HepG2 (cell line): ENCODE results near the gene MYLK3. TPM values are rescaled to one million over a fixed set of nuclear protein-coding genes. Genes with fewer than 3 reads are reported as not detected.

ENCODE experiments used
- ATAC-seq: fragments of 200-7000 bp; cut with Tn5 transposase; 3 replicates; pipeline ENCODE4 v1.9.1; 2020; ENCODE audit warnings: mild to moderate bottlenecking, moderate library complexity
- Bru-seq: library from RNA; stranded (reverse); fragments of 400-500 nt; gene quantifications from one replicate; lab custom pipeline; 2021; lab: Mats Ljungman, UMichigan
- BruChase-seq, 2 experiments: library from RNA; stranded (reverse); fragments of 400-500 nt; gene quantifications; one replicate each; lab custom pipeline; 2021; lab: Mats Ljungman, UMichigan
- BruUV-seq: library from RNA; stranded (reverse); fragments of 400-500 nt; replicated peaks from 2 replicates; lab custom pipeline; 2021; lab: Mats Ljungman, UMichigan
- CTCF ChIA-PET: fragments of 300-600 bp; formaldehyde crosslinking; extraction: SDS; loops from one replicate; lab custom pipeline; 2021; ENCODE audit warnings: low total read pairs, inconsistent platforms, low intra/inter-chr PET ratio; lab: Yijun Ruan, JAX
- POLR2A ChIA-PET: fragments of 350-600 bp; sonication (Branson Sonifier 250); formaldehyde crosslinking; loops from one replicate; lab custom pipeline; 2020; ENCODE audit warnings: antibody characterized with exemption, inconsistent platforms; lab: Yijun Ruan, JAX
- DNase-seq: peaks from one replicate; pipeline ENCODE4 v3.0.0-alpha.2; 2015; ENCODE audit warnings: low spot score
- FAIRE-seq: peaks from 3 replicates; lab custom pipeline; 2011; peaks lifted over from hg19 to GRCh38; lab: Jason Lieb, UNC
- H2AFZ ChIP-seq: one replicate; pipeline ENCODE4 v1.6.1; 2011; ENCODE audit warnings: low read length, inconsistent platforms
- H3K27ac ChIP-seq: fragments of 300-600 bp; 3 replicates; pipeline ENCODE4 v1.8.0; 2011; ENCODE audit warnings: mixed run types, mild to moderate bottlenecking, mixed read lengths, low read length, inconsistent platforms; ENCODE audit not compliant: insufficient read depth; ENCODE audit errors: extremely low read length
- H3K27me3 ChIP-seq, 2 experiments: fragments of 200-600 bp in 1 of 2; 2 replicates in 1 of 2; 3 replicates in 1 of 2; pipeline versions ENCODE4 v1.6.0 to v1.8.0; 2011; ENCODE audit warnings: low read length in 2 of 2, mild to moderate bottlenecking in 2 of 2, moderate library complexity in 2 of 2, inconsistent platforms in 1 of 2; ENCODE audit not compliant: insufficient read depth in 2 of 2, control insufficient read depth in 1 of 2
- H3K36me3 ChIP-seq, 2 experiments: fragments of 200-600 bp in 1 of 2; replicated peaks in 1 of 2; 2 replicates in 1 of 2; 3 replicates in 1 of 2; pipeline versions ENCODE4 v1.5.1 to v1.8.0; 2011; ENCODE audit warnings: low read length in 2 of 2, inconsistent platforms in 1 of 2; ENCODE audit not compliant: insufficient read depth in 2 of 2, control insufficient read depth in 1 of 2
- H3K4me1 ChIP-seq: 2 replicates; pipeline ENCODE4 v1.5.1; 2012; ENCODE audit warnings: low read length, inconsistent platforms; ENCODE audit not compliant: insufficient read depth
- H3K4me2 ChIP-seq: 2 replicates; pipeline ENCODE4 v1.6.0; 2011; ENCODE audit warnings: low read depth, low read length, inconsistent platforms
- H3K4me3 ChIP-seq, 3 experiments: fragments of 200-600 bp in 1 of 3; sonication (generic), shearing (Covaris generic) in 1 of 3; replicated peaks in 1 of 3; 2 replicates each; pipeline ENCODE4 v1.5.1; 2011 to 2016; ENCODE audit warnings: low read length in 3 of 3, inconsistent platforms in 2 of 3, low read depth in 2 of 3, mild to moderate bottlenecking in 2 of 3, control low read depth in 1 of 3, mixed read lengths in 1 of 3; ENCODE audit not compliant: insufficient read depth in 1 of 3
- H3K79me2 ChIP-seq: one replicate; pipeline ENCODE4 v1.6.1; 2011; ENCODE audit warnings: low read length, inconsistent platforms; ENCODE audit not compliant: insufficient read depth
- H3K9ac ChIP-seq: 2 replicates; pipeline ENCODE4 v1.6.0; 2011; ENCODE audit warnings: mild to moderate bottlenecking, low read depth, low read length, inconsistent platforms; ENCODE audit not compliant: insufficient read depth
- H3K9me3 ChIP-seq: 2 replicates; pipeline ENCODE4 v1.5.1; 2012; ENCODE audit warnings: mild to moderate bottlenecking, low read length
- H4K20me1 ChIP-seq: 2 replicates; pipeline ENCODE4 v1.6.0; 2011; ENCODE audit warnings: inconsistent platforms, mild to moderate bottlenecking, low read length, moderate library complexity; ENCODE audit not compliant: insufficient read depth
- AHR ChIP-seq: IDR thresholded peaks from 2 replicates; pipeline ENCODE4 v1.6.1; 2018; ENCODE audit warnings: missing genetic modification reagents, missing compliant biosample characterization
- BHLHE40 ChIP-seq: IDR thresholded peaks from 2 replicates; pipeline ENCODE4 v1.6.1; 2011; ENCODE audit warnings: low read length, improper control_type of control experiment
- FOXO1 ChIP-seq: sonication (generic); formaldehyde crosslinking; IDR thresholded peaks from 2 replicates; pipeline ENCODE4 v1.4.0; 2020; ENCODE audit warnings: missing genetic modification reagents
- GATAD1 ChIP-seq: IDR thresholded peaks from 2 replicates; pipeline ENCODE4 v1.6.1; 2016; ENCODE audit warnings: missing genetic modification reagents, missing compliant biosample characterization
- HNF4A ChIP-seq: sonication (generic); formaldehyde crosslinking; IDR thresholded peaks from 2 replicates; pipeline ENCODE4 v1.4.0; 2020; ENCODE audit warnings: missing genetic modification reagents
- JARID2 ChIP-seq: sonication (generic); formaldehyde crosslinking; IDR thresholded peaks from 2 replicates; pipeline ENCODE4 v1.8.1; 2023; ENCODE audit warnings: missing genetic modification reagents, inconsistent platforms; ENCODE audit not compliant: insufficient replicate concordance
- KDM3A ChIP-seq: IDR thresholded peaks from 2 replicates; pipeline ENCODE4 v1.6.1; 2018; ENCODE audit warnings: low read depth, missing compliant biosample characterization
- MEIS2 ChIP-seq: sonication (generic); formaldehyde crosslinking; IDR thresholded peaks from 2 replicates; pipeline ENCODE4 v1.9.0; 2021; ENCODE audit warnings: mild to moderate bottlenecking, missing genetic modification reagents
- NFRKB ChIP-seq: fragments of 450-650 bp; IDR thresholded peaks from 2 replicates; pipeline ENCODE4 v1.6.1; 2017
- POLR2A ChIP-seq, 2 experiments: IDR thresholded peaks; 2 replicates each; pipeline ENCODE4 v1.6.1; 2011; ENCODE audit warnings: low read depth in 2 of 2, low read length in 2 of 2, mild to moderate bottlenecking in 1 of 2, moderate library complexity in 1 of 2; ENCODE audit not compliant: insufficient read depth in 1 of 2
- POLR2G ChIP-seq: fragments of 200-400 bp; formaldehyde crosslinking; IDR thresholded peaks from 2 replicates; pipeline ENCODE4 v1.6.1; 2018; ENCODE audit warnings: mild to moderate bottlenecking, low read depth, low read length, moderate library complexity
- RBAK ChIP-seq: sonication (generic); formaldehyde crosslinking; IDR thresholded peaks from 2 replicates; pipeline ENCODE4 v1.5.1; 2020; ENCODE audit warnings: mild to moderate bottlenecking, missing genetic modification reagents
- RXRA ChIP-seq: sonication (generic); formaldehyde crosslinking; IDR thresholded peaks from 2 replicates; pipeline ENCODE4 v1.5.1; 2020; ENCODE audit warnings: missing genetic modification reagents
- ZBTB7A ChIP-seq: sonication (generic); formaldehyde crosslinking; IDR thresholded peaks from 2 replicates; pipeline ENCODE4 v1.8.0; 2022; ENCODE audit warnings: mild to moderate bottlenecking, missing genetic modification reagents
- ZBTB8A ChIP-seq: sonication (generic); formaldehyde crosslinking; IDR thresholded peaks from 2 replicates; pipeline ENCODE4 v1.4.0; 2020; ENCODE audit warnings: mild to moderate bottlenecking, low read depth, missing genetic modification reagents, borderline replicate concordance
- ZNF383 ChIP-seq: sonication (generic); formaldehyde crosslinking; IDR thresholded peaks from 2 replicates; pipeline ENCODE4 v1.4.0; 2020; ENCODE audit warnings: missing genetic modification reagents, mild to moderate bottlenecking, borderline replicate concordance
- ZNF557 ChIP-seq: sonication (generic); formaldehyde crosslinking; IDR thresholded peaks from 2 replicates; pipeline ENCODE4 v1.4.0; 2020; ENCODE audit warnings: missing genetic modification reagents
- WGBS: methylation state at CpG from one replicate; pipeline ENCODE4 v1.1.6; 2017; ENCODE audit warnings: low lambda C conversion rate; 5-methylcytosine and 5-hydroxymethylcytosine counted together
- in situ Hi-C: cut with HindIII; loops from 2 replicates; pipeline ENCODE4 v1.10.0; 2017; ENCODE audit warnings: low pct_unique_long_range_greater_than_20kb; ENCODE audit not compliant: extremely low pct_ligation_motif_present
- intact Hi-C: fragments of 100-400 bp; cut with micrococcal nuclease; formaldehyde crosslinking; loops from one replicate; pipeline ENCODE4 v1.10.0; 2022; ENCODE audit not compliant: unreplicated experiment
- long read RNA-seq, 2 experiments: library from RNA in 1 of 2; library from polyadenylated mRNA in 1 of 2; stranded (forward) in 1 of 2; unstranded in 1 of 2; transcript quantifications; one replicate each; pipeline ENCODE4 v2.0.0, GENCODE V29; 2019 to 2022
- polyA minus RNA-seq, 3 experiments: library from RNA; depleted of rRNA, polyadenylated mRNA; stranded (reverse); fragments of >200 nt; gene quantifications; 2 replicates each; pipeline ENCODE4 v1.2.3, GENCODE V29; 2011; ENCODE audit warnings: low replicate concordance in 1 of 3
- polyA plus RNA-seq, 8 experiments: library from polyadenylated mRNA; depleted of rRNA in 3 of 8; stranded (reverse) in 7 of 8; unstranded in 1 of 8; fragments of >200 nt; fragmentation: Illumina TruSeq in 4 of 8; extraction: Trizol in 4 of 8; gene quantifications; 2 replicates each; pipeline versions ENCODE4 v1.2.1 to v1.2.3, GENCODE V29; 2011 to 2016; ENCODE audit warnings: low read depth in 4 of 8, missing spikeins in 1 of 8, mixed read lengths in 1 of 8; ENCODE audit not compliant: insufficient read depth in 1 of 8
- total RNA-seq, 5 experiments: library from RNA; depleted of rRNA; stranded (reverse); fragments of >200 nt; fragmentation: Illumina TruSeq; extraction: Trizol; gene quantifications; 2 replicates each; pipeline ENCODE4 v1.2.3, GENCODE V29; 2016; ENCODE audit warnings: low read depth in 1 of 5
- TF ChIP-seq, protein P1 (sequence below): sonication (generic); formaldehyde crosslinking; IDR thresholded peaks from 2 replicates; pipeline ENCODE4 v1.5.0; 2020; ENCODE audit warnings: missing genetic modification reagents, mild to moderate bottlenecking, borderline replicate concordance

Gene MYLK3
- 0.13 and 0.18 TPM in 2 replicates for total RNA-seq (2016; rRNA removed; fragmentation: Illumina TruSeq; extraction: Trizol)
- not detected in 2 replicates for total RNA-seq (2016; cell fraction: cytosol; rRNA removed; fragmentation: Illumina TruSeq; extraction: Trizol; ENCODE audit: low read depth)
- total RNA-seq (2016; cell fraction: insoluble cytoplasmic fraction; rRNA removed; fragmentation: Illumina TruSeq; extraction: Trizol) = 0.11 and 0.27 TPM in 2 replicates
- total RNA-seq (2016; cell fraction: membrane; rRNA removed; fragmentation: Illumina TruSeq; extraction: Trizol) = 0.03 and 0.19 TPM in 2 replicates
- total RNA-seq (2016; cell fraction: nucleus; rRNA removed; fragmentation: Illumina TruSeq; extraction: Trizol) = 0.44 and 0.47 TPM in 2 replicates
- 0.04 TPM in 2 replicates for polyA plus RNA-seq (2011; rRNA removed)
- 0.01 and 0.05 TPM in 2 replicates for polyA plus RNA-seq (2011; cell fraction: cytosol; rRNA removed)
- polyA plus RNA-seq (2011; cell fraction: nucleus; rRNA removed) = 0.07 and 0.08 TPM in 2 replicates
- polyA plus RNA-seq (2012) = 0.01 and 0.11 TPM in 2 replicates
- 0.01 TPM in 1 of 2 replicates, not detected in the other for polyA plus RNA-seq (2016; cell fraction: cytosol; fragmentation: Illumina TruSeq; extraction: Trizol; ENCODE audit: low read depth)
- polyA plus RNA-seq (2016; cell fraction: insoluble cytoplasmic fraction; fragmentation: Illumina TruSeq; extraction: Trizol; ENCODE audit: low read depth) = 0.04 and 0.07 TPM in 2 replicates
- 0.15 TPM in 1 of 2 replicates, not detected in the other for polyA plus RNA-seq (2016; cell fraction: membrane; fragmentation: Illumina TruSeq; extraction: Trizol; ENCODE audit: low read depth)
- polyA plus RNA-seq (2016; cell fraction: nucleus; fragmentation: Illumina TruSeq; extraction: Trizol; ENCODE audit: insufficient read depth, low read depth) = not detected in 2 replicates
- 1.0 and 2.2 TPM in 2 replicates for polyA minus RNA-seq (2011; rRNA and poly(A)+ RNA removed; ENCODE audit: low replicate concordance)
- not detected in 2 replicates for polyA minus RNA-seq (2011; cell fraction: cytosol; rRNA and poly(A)+ RNA removed)
- polyA minus RNA-seq (2011; cell fraction: nucleus; rRNA and poly(A)+ RNA removed) = 0.99 and 1.0 TPM in 2 replicates
- Bru-seq, nascent RNA = percentile 16 among the genes with signal in this experiment
- percentile 22 among the genes with signal in this experiment for BruChase-seq, experiment 1, labeled RNA remaining after a 6-hour chase
- percentile 32 among the genes with signal in this experiment for BruChase-seq, experiment 2, labeled RNA remaining after a 2-hour chase
- long read RNA-seq, experiment 1 = 0 reads
- long read RNA-seq, experiment 2 = 0 reads

DNA sequence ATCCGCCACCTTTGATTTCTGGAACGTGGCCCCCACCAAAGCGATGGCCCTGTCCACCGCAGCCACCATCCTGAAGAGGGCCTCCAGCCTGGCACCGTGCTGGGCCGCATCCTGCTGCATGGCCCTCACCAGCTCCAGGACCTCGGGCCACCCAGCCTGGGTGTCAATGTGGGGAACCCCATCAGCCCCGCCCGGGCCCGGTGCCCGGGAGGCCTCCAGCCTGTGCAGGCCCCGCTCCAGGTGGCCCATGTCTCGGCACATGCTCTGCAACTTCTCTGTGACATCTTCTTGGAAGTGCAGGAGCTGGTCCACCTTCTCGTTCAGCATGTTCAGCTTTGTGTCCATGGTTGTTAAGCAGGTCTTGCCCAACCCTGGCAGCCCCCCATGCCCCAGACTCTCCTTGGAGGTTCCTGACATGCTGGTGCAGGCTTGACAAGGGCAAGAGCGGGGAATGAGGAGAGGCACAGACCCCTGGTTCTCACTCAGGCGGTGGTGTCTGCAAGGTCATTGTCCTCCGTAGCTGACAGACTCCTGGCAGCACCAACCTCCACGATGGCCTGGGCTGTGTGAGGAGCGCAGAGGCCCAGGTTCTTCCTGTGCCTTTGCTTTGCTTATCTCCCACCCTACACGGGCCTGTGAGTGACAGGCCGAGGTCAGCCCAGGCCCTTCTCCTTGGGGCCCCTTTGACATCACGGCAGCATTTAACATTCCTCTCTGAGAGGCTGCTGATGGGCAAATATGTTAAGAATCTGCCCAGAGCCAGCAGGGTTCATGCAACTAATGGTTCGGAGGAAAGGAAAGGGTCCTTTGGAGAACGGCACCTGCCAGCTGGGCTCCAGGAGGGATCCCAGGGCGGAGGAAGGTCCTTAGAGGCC is at the start of gene MYLK3:
MYLK3 (minus strand) TSS at position 568 of the 875 bp plus-strand sequence; CDS start at position 417, 151 bp downstream.
- H3K9ac ChIP-seq = peak within 1 kb of the TSS; percentile 12
- FAIRE-seq (peak; percentile 12), DNase-seq (peak; percentile 80), ATAC-seq (peak; percentile 74)
- ChIA-PET POLR2A (interaction anchor here (0.9 to 2.2 kb wide), 3 partner anchors 42 to 84 kb away, joined by 3 to 10 read pairs (median 3); no protein-coding TSS in a partner anchor), CTCF (no interaction called here)
- peak within 1 kb of the TSS; percentile 10 to 67 (median 33) for H3K4me3 ChIP-seq
- WGBS = 3% methylated on average over 19 of the region's 25 CpGs
- in situ Hi-C loops = no loop called here
- peak within 1 kb of the TSS; percentile 87 for H3K4me2 ChIP-seq
- H3K4me1 ChIP-seq = peaks cover 55% of the 10 kb centered on the region
- no peaks in the 10 kb centered on the region for H3K36me3 ChIP-seq
- intact Hi-C loops = loop anchor here (5.0 kb wide), 1 partner anchor 39 kb away; no protein-coding TSS in a partner anchor
- no peaks in the 10 kb centered on the region for H4K20me1 ChIP-seq
- no peaks in the 10 kb centered on the region; a peak in 2 of 5 replicates for H3K27me3 ChIP-seq
- H2AFZ ChIP-seq = no peak within 1 kb of the TSS
- no peaks in the 10 kb centered on the region for H3K79me2 ChIP-seq
- H3K27ac ChIP-seq = no peak within 1 kb of the TSS
- BruUV-seq = no TSS peak
- H3K9me3 ChIP-seq = no peaks in the 10 kb centered on the region
- TF ChIP-seq, protein P1, sequence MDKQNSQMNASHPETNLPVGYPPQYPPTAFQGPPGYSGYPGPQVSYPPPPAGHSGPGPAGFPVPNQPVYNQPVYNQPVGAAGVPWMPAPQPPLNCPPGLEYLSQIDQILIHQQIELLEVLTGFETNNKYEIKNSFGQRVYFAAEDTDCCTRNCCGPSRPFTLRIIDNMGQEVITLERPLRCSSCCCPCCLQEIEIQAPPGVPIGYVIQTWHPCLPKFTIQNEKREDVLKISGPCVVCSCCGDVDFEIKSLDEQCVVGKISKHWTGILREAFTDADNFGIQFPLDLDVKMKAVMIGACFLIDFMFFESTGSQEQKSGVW (CRISPR knock-in tag) = no peak
- no peak for TF ChIP-seq NFRKB
- TF ChIP-seq ZBTB7A (CRISPR knock-in tag) = peak; percentile 67; the same call in 1 of the 2 replicates
- no peak; the same call in 1 of the 2 replicates for TF ChIP-seq MEIS2 (CRISPR knock-in tag)
- 0 out of 2 replicates have a peak, but pooled peaks have one; percentile 27 for TF ChIP-seq KDM3A
- 0 out of 2 replicates have a peak, but pooled peaks have one; percentile 32 for TF ChIP-seq AHR (CRISPR knock-in tag)
- TF ChIP-seq JARID2 (CRISPR knock-in tag) = no peak
- no peak for TF ChIP-seq ZBTB8A
- no peak for TF ChIP-seq GATAD1 (CRISPR knock-in tag)
- TF ChIP-seq FOXO1 (CRISPR knock-in tag) = no peak
- peak; percentile 88 for TF ChIP-seq RXRA (CRISPR knock-in tag)
- peak; percentile 2; the same call in 1 of the 2 replicates for TF ChIP-seq BHLHE40
- TF ChIP-seq POLR2A (IDR thresholded peaks at IDR 0.05; ENCODE audit: insufficient read depth in 1 of 2, low read depth in 2 of 2, low read length in 2 of 2) = peak in 1 of 2 experiments; percentile 64; a peak in 2 of 4 replicates
- no peak for TF ChIP-seq POLR2G
- no peak for TF ChIP-seq HNF4A (CRISPR knock-in tag)
- no peak for TF ChIP-seq RBAK
- no peak for TF ChIP-seq ZNF557 (CRISPR knock-in tag)
- TF ChIP-seq ZNF383 (CRISPR knock-in tag) = 0 out of 2 replicates have a peak, but pooled peaks have one; percentile 58
